Left lung (tissue), 10 donors: ENCODE data around the gene IFITM10. TPM values are rescaled to one million over a fixed set of nuclear protein-coding genes. Genes with fewer than 3 reads are reported as not detected.

Source experiments
- ATAC-seq: fragments of 200-7000 bp; cut with Tn5 transposase; one replicate; pipeline ENCODE4 v1.9.1; 2020; ENCODE audit warnings: moderate library complexity
- DNase-seq, 4 donors: peaks; one replicate each; pipeline ENCODE4 v3.0.0-alpha.2; 2013 to 2020
- H3K27ac ChIP-seq, 2 donors: fragments of 200-600 bp; sonication (generic) in 1 of 2; one replicate each; pipeline versions ENCODE4 v1.5.0 to v1.8.0; 2020 to 2021
- H3K27me3 ChIP-seq, 2 donors: fragments of 200-600 bp; sonication (generic) in 1 of 2; one replicate each; pipeline versions ENCODE4 v1.5.0 to v1.8.0; 2020 to 2021
- H3K36me3 ChIP-seq, 2 donors: fragments of 200-600 bp; sonication (generic) in 1 of 2; one replicate each; pipeline versions ENCODE4 v1.5.0 to v1.8.0; 2020 to 2021
- H3K4me1 ChIP-seq, 2 donors: fragments of 200-600 bp; one replicate each; pipeline ENCODE4 v1.8.0; 2021
- H3K4me3 ChIP-seq, 2 donors: fragments of 200-600 bp; sonication (generic) in 1 of 2; one replicate each; pipeline versions ENCODE4 v1.5.0 to v1.8.0; 2020 to 2021; ENCODE audit warnings: mild to moderate bottlenecking in 1 of 2
- H3K9me3 ChIP-seq, 2 donors: fragments of 200-600 bp; sonication (generic) in 1 of 2; one replicate each; pipeline versions ENCODE4 v1.5.0 to v1.8.0; 2020 to 2021
- CTCF ChIP-seq, 2 donors: fragments of 200-600 bp; sonication (generic) in 1 of 2; IDR thresholded peaks; one replicate each; pipeline versions ENCODE4 v1.5.0 to v1.8.0; 2021; ENCODE audit warnings: antibody characterized with exemption in 2 of 2
- intact Hi-C, 2 donors: fragments of 100-400 bp; cut with DNase I; formaldehyde crosslinking; loops; one replicate each; pipeline versions ENCODE4 v1.11.2 to v1.14.2; 2022
- polyA plus RNA-seq, 6 donors: library from polyadenylated mRNA; unstranded; fragments of 120-200 nt; gene quantifications; one replicate each; pipeline ENCODE4 v1.2.1, GENCODE V29; 2013; ENCODE audit not compliant: insufficient read length in 6 of 6
- total RNA-seq, 2 donors: library from RNA; stranded (reverse); fragmentation: NEBNext Ultra II Directional; extraction: Animal tissue kit (Norgen Biotek cat#: 25700); gene quantifications; one replicate each; pipeline ENCODE4 v1.2.1, GENCODE V29; 2021
- donor health status: DM: no; HTN: yes; CAD: no.
- donor health status: DM: no; HTN: no; CAD: no.

IFITM10 gene
- total and polyA plus RNA-seq, 8 donors = 0.07 to 16.5 (median 0.22) TPM; not detected in 1

- Histone ChIP-seq H3K9me3 (no peaks in the 10 kb centered on the region), H3K27ac (peak overlapping the region; percentile 7 to 97), H3K4me1 (peaks cover 0 to 71% of the 10 kb centered on the region in 2 donors), H3K4me3 (no peak overlapping the region), H3K27me3 (peaks cover 0 to 8% of the 10 kb centered on the region in 2 donors), H3K36me3 (no peaks in the 10 kb centered on the region)
- TF ChIP-seq CTCF (IDR thresholded peaks at IDR 0.05) = no peak
- DNase-seq (no peak), ATAC-seq (no peak)
- intact Hi-C loops = no loop called here
Measured at GRCh38 chr11:1783725-1784529, 33.5 kb upstream of the IFITM10 start.

GRCh38 chr11:1782831-1783724, 32.7 kb upstream of the IFITM10 start:
- Histone ChIP-seq H3K9me3 (no peaks in the 10 kb centered on the region), H3K27ac (peak overlapping the region; percentile 47 to 97)

DNA sequence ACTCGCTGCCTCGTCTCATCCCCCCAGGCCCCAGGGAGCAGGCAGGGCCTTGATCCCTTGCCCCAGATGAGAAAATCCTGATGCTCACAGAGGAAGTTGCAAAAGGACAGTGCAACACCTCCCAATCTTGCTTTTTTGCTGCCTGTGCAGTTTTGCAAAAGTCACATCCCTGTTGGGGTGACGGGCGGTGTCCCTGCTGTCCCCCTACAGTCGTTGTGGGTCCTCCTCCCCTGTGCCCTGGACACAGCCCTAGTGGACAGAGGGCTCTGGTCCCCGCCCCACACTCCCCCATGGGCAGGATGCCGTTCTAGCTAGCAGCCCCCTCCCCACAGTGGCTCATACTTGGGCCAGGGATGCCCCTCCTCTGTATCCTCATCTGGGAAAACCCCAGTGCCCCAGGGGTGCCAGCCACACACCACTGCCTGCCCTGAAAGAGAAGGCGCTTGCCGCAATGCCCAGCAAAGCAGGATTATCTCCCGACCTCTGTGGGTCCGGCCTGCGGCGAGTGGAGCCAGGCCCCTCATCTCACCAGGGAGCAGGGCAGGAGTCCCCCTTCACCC, 31.7 kb upstream of the IFITM10 start:
- intact Hi-C loops = no loop called here
- Histone ChIP-seq H3K9me3 (no peaks in the 10 kb centered on the region), H3K36me3 (no peaks in the 10 kb centered on the region), H3K27ac (peak overlapping the region; percentile 59 to 97), H3K4me1 (peaks cover 0 to 89% of the 10 kb centered on the region in 2 donors), H3K27me3 (peaks cover 0 to 12% of the 10 kb centered on the region in 2 donors), H3K4me3 (no peak overlapping the region)
- DNase-seq = peak in 2 of 4 donors; percentile 67 to 83
- TF ChIP-seq CTCF (IDR thresholded peaks at IDR 0.05) = no peak
- ATAC-seq = peak; percentile 41

More at GRCh38 chr11:1782831-1783724, 32.7 kb upstream of the IFITM10 start:
- no peak for TF ChIP-seq CTCF (IDR thresholded peaks at IDR 0.05)
- peaks cover 0 to 12% of the 10 kb centered on the region in 2 donors for H3K27me3 ChIP-seq
- peaks cover 0 to 80% of the 10 kb centered on the region in 2 donors for H3K4me1 ChIP-seq
- ATAC-seq (peak; percentile 39), DNase-seq (peak in 1 of 4 donors; percentile 75)
- no peak overlapping the region for H3K4me3 ChIP-seq
- intact Hi-C loops = no loop called here
- H3K36me3 ChIP-seq = no peaks in the 10 kb centered on the region

- ATAC-seq = no peak
- no peaks in the 10 kb centered on the region for H3K36me3 ChIP-seq
- peak overlapping the region; percentile 59 to 97 for H3K27ac ChIP-seq
Measured at GRCh38 chr11:1781593-1781975, 31.2 kb upstream of the IFITM10 start.

More at GRCh38 chr11:1781593-1781975, 31.2 kb upstream of the IFITM10 start:
- no peak overlapping the region for H3K4me3 ChIP-seq
- TF ChIP-seq CTCF (IDR thresholded peaks at IDR 0.05) = no peak
- no peak for DNase-seq
- intact Hi-C loops = no loop called here
- peaks cover 0 to 12% of the 10 kb centered on the region in 2 donors for H3K27me3 ChIP-seq
- H3K4me1 ChIP-seq = peaks cover 0 to 93% of the 10 kb centered on the region in 2 donors
- no peaks in the 10 kb centered on the region for H3K9me3 ChIP-seq
